ENCODE data around the gene PLEKHH3.

DNA sequence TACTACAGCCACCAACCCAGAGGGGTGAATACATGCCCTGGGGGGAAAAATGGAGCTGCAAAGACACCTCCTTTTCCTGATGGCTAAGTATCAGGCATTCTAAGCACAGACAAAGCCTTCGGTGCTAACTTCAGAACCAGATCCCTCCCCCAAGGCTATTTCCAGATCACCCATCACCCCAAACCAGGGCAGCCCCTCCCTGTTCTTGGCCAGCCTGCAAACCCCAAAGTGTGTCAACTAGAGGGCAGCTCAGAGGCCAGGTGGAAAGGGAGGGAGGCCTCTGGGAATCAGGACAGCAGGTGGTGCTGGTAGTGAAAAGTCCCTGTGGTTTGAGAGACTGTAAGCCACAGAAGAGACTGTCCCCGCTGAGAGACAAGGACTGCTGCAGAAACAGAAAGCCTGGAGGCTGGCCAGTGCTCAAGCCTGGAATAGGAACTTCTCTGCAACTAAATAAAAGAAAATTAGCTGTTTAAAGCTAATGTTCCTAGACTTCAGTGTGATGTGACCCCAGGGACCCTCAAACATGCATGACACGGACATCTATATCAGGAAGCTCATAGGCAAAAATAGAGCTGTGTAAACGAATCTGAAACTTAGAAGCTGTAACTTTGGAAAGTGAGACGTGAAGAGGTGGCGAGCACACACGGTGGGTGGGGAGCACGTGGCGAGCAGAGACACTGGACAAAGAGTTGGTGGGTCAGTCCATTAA, 58.2 kb downstream of the PLEKHH3 start:
- TF ChIP-seq CTCF (IDR thresholded peaks at IDR 0.05; ENCODE audit: low read depth, low read length, missing input control): peak; percentile 42
- TF ChIP-seq, protein P1, sequence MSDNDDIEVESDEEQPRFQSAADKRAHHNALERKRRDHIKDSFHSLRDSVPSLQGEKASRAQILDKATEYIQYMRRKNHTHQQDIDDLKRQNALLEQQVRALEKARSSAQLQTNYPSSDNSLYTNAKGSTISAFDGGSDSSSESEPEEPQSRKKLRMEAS (IDR thresholded peaks at IDR 0.05): no peak
